Gastrocnemius medialis (tissue), 4 donors: ENCODE data around the gene SKIDA1. TPM values are rescaled to one million over a fixed set of nuclear protein-coding genes. Genes with fewer than 3 reads are reported as not detected.
A peak's percentile ranks its signal among the peaks of the same experiment; 100 is the strongest.

Source experiments
- ATAC-seq, 2 donors: fragments of 150-250 bp; one replicate each; pipeline ENCODE4 v1.9.1; 2016
- DNase-seq, 2 donors: peaks; one replicate each; pipeline ENCODE4 v3.0.0-alpha.2; 2019
- H3K27ac ChIP-seq, 4 donors: fragments of 200-600 bp; sonication (generic); 1 replicate in 1 of 4; 2 replicates in 3 of 4; pipeline ENCODE4 v1.5.1; 2016 to 2018; ENCODE audit warnings: mild to moderate bottlenecking in 2 of 4, moderate library complexity in 1 of 4
- H3K27me3 ChIP-seq, 3 donors: fragments of 200-600 bp; sonication (generic) in 2 of 3; 1 replicate in 1 of 3; 2 replicates in 2 of 3; pipeline versions ENCODE4 v1.5.1 to v1.6.0; 2016 to 2019; ENCODE audit warnings: mild to moderate bottlenecking in 1 of 3, moderate library complexity in 1 of 3
- H3K36me3 ChIP-seq, 2 donors: fragments of 200-600 bp; sonication (generic) in 1 of 2; one replicate each; pipeline ENCODE4 v1.5.1; 2017 to 2018
- H3K4me1 ChIP-seq, 2 donors: fragments of 200-600 bp; sonication (generic) in 1 of 2; one replicate each; pipeline ENCODE4 v1.5.1; 2016 to 2017; ENCODE audit warnings: mild to moderate bottlenecking in 2 of 2
- H3K4me3 ChIP-seq, 4 donors: fragments of 200-600 bp; sonication (generic) in 3 of 4; 1 replicate in 1 of 4; 2 replicates in 3 of 4; pipeline ENCODE4 v1.5.1; 2016 to 2019; ENCODE audit warnings: mild to moderate bottlenecking in 2 of 4
- H3K9me3 ChIP-seq, 3 donors: fragments of 200-600 bp; sonication (generic) in 2 of 3; 1 replicate in 1 of 3; 2 replicates in 2 of 3; pipeline ENCODE4 v1.5.1; 2016 to 2019
- CTCF ChIP-seq, 5 experiments: fragments of 450-650 bp in 3 of 5; fragments of 200-600 bp in 2 of 5; sonication (generic) in 2 of 5; IDR thresholded peaks in 4 of 5; conservative IDR thresholded peaks in 1 of 5; 1 replicate in 4 of 5; 2 replicates in 1 of 5; pipeline ENCODE4 v1.5.1; 2016 to 2019; ENCODE audit warnings: antibody characterized with exemption in 5 of 5, mild to moderate bottlenecking in 3 of 5, moderate library complexity in 3 of 5
- POLR2A ChIP-seq, 2 donors: fragments of 450-650 bp; IDR thresholded peaks; one replicate each; pipeline ENCODE4 v1.6.1; 2017; ENCODE audit warnings: antibody characterized with exemption in 2 of 2, mild to moderate bottlenecking in 2 of 2, moderate library complexity in 2 of 2
- in situ Hi-C, 4 donors: fragments of 200-750 bp; cut with MboI; loops; one replicate each; pipeline versions ENCODE4 v1.15.0 to v1.8.0; 2017; ENCODE audit warnings: low sequenced_read_pairs in 4 of 4
- intact Hi-C: fragments of 100-400 bp; cut with DNase I; formaldehyde crosslinking; loops from one replicate; pipeline ENCODE4 v1.15.1; 2023; ENCODE audit warnings: low total_unique reads
- total RNA-seq, 4 donors: library from RNA; depleted of rRNA; stranded (reverse); fragments of >200 nt; gene quantifications; one replicate each; pipeline versions ENCODE4 v1.1.0 to v1.2.3, GENCODE V29; 2016

Gene SKIDA1
- total RNA-seq, 4 donors from 2014 or later, result 0.09 TPM; not detected in 3

GRCh38 chr10:21529032-21529910 lies 3.8 kb upstream of the SKIDA1 start:
- TF ChIP-seq POLR2A (IDR thresholded peaks at IDR 0.05), result no peak
- no peak for TF ChIP-seq CTCF (IDR thresholded peaks at IDR 0.05 in 4 of 5, conservative IDR thresholded peaks at IDR 0.05 in 1 of 5)
- Histone ChIP-seq H3K4me3 (peak overlapping the region; percentile 56 to 80 (median 74)), H3K27me3 (no peaks in the 10 kb centered on the region), H3K27ac (peak overlapping the region; percentile 90 to 100 (median 98)), H3K36me3 (no peaks in the 10 kb centered on the region), H3K9me3 (no peaks in the 10 kb centered on the region), H3K4me1 (peaks cover 20 to 22% of the 10 kb centered on the region in 2 donors)
- no peak for ATAC-seq
- DNase-seq, result no peak
- intact Hi-C loops (no loop called here), in situ Hi-C loops (loop anchor here in 2 of 4 donors (10.0 kb wide), 2 partner anchors 786 to 796 kb away; partner anchors contain the start of genes BMI1 (in 1 of the 2) and COMMD3 (in 1 of the 2))

GRCh38 chr10:21528236-21529031 lies 3.0 kb upstream of the SKIDA1 start:
- TF ChIP-seq CTCF (IDR thresholded peaks at IDR 0.05 in 4 of 5, conservative IDR thresholded peaks at IDR 0.05 in 1 of 5) (no peak), POLR2A (IDR thresholded peaks at IDR 0.05) (no peak)
- Histone ChIP-seq H3K27me3 (no peaks in the 10 kb centered on the region), H3K36me3 (no peaks in the 10 kb centered on the region), H3K4me3 (peak overlapping the region; percentile 56 to 80 (median 74)), H3K27ac (peak overlapping the region; percentile 90 to 100 (median 98)), H3K4me1 (peaks cover 20 to 31% of the 10 kb centered on the region in 2 donors), H3K9me3 (no peaks in the 10 kb centered on the region)
- intact Hi-C loops, result no loop called here
- DNase-seq (no peak), ATAC-seq (no peak)
- in situ Hi-C loops, result loop anchor here in 2 of 4 donors (10.0 kb wide), 2 partner anchors 786 to 796 kb away; partner anchors contain the start of genes BMI1 (in 1 of the 2) and COMMD3 (in 1 of the 2)

GRCh38 chr10:21527598-21528235 lies 2.2 kb upstream of the SKIDA1 start:
- no peaks in the 10 kb centered on the region for H3K36me3 ChIP-seq
- intact Hi-C loops, result no loop called here
- H3K4me3 ChIP-seq, result peak overlapping the region; percentile 56 to 80 (median 74)
- peaks cover 22 to 31% of the 10 kb centered on the region in 2 donors for H3K4me1 ChIP-seq
- H3K9me3 ChIP-seq, result no peaks in the 10 kb centered on the region
- H3K27ac ChIP-seq, result peak overlapping the region; percentile 90 to 100 (median 98)
- ATAC-seq (no peak), DNase-seq (no peak)
- in situ Hi-C loops, result loop anchor here in 2 of 4 donors (10.0 kb wide), 2 partner anchors 787 to 797 kb away; partner anchors contain the start of genes BMI1 (in 1 of the 2) and COMMD3 (in 1 of the 2)
- TF ChIP-seq POLR2A (IDR thresholded peaks at IDR 0.05) (no peak), CTCF (IDR thresholded peaks at IDR 0.05 in 4 of 5, conservative IDR thresholded peaks at IDR 0.05 in 1 of 5) (no peak)
- H3K27me3 ChIP-seq, result no peaks in the 10 kb centered on the region
